Measurements from ENCODE around the gene MAP3K7CL.

DNA sequence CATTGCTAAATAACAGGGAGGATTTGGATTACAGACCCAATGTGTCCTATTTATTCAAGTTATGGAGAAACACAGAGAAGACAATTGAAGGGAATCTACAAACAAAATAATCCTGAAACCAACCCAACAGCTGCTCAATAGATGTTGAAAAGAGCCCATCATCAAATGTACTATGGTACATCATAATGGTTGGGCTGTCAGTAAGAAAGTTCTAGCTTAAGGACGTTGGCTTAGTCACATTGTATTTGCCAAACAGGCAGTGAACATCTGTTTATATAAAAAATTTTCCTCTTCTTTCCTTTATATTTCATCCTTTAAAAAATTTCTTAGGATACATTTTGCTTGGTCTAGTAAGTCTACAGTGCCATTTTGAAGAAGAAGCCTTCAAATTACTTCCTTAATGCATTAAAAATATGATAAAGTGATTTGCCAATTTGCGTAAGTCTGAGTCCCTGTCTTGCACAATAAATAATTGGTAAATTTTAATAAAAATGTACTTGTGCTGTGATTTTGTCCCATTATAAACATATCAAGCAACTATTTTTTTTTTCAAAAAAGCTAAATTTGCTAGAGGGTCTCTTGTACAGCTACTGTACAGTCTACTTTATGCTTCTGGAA, 14.4 kb downstream of the MAP3K7CL start:
- TF ChIP-seq, protein P1, sequence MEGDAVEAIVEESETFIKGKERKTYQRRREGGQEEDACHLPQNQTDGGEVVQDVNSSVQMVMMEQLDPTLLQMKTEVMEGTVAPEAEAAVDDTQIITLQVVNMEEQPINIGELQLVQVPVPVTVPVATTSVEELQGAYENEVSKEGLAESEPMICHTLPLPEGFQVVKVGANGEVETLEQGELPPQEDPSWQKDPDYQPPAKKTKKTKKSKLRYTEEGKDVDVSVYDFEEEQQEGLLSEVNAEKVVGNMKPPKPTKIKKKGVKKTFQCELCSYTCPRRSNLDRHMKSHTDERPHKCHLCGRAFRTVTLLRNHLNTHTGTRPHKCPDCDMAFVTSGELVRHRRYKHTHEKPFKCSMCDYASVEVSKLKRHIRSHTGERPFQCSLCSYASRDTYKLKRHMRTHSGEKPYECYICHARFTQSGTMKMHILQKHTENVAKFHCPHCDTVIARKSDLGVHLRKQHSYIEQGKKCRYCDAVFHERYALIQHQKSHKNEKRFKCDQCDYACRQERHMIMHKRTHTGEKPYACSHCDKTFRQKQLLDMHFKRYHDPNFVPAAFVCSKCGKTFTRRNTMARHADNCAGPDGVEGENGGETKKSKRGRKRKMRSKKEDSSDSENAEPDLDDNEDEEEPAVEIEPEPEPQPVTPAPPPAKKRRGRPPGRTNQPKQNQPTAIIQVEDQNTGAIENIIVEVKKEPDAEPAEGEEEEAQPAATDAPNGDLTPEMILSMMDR (IDR thresholded peaks at IDR 0.05), result no peak
- no peak for TF ChIP-seq POLR2A (IDR thresholded peaks at IDR 0.05)

All from Peyer's patch (tissue), 4 donors.